RPMI7951 (cell line): ENCODE measurements around the gene GATAD2B. TPM values are rescaled to one million over a fixed set of nuclear protein-coding genes. Genes with fewer than 3 reads are reported as not detected.
A peak's percentile ranks its signal among the peaks of the same experiment; 100 is the strongest.
"Not testable (repeated sequence)": the region's sequence is repeated elsewhere in the genome, so short reads cannot be mapped to it uniquely, and the experiment has no call there.

Experiments used
- DNase-seq: peaks from one replicate; pipeline ENCODE4 v3.0.0-alpha.2; 2012; ENCODE audit warnings: low read depth
- total RNA-seq: library from RNA; depleted of rRNA; stranded (reverse); fragments of >200 nt; shearing (Covaris generic); gene quantifications from 2 replicates; pipeline ENCODE4 v1.2.3, GENCODE V29; 2014

Gene GATAD2B
- total RNA-seq, 1 experiment from 2014 or later, result 7.3 TPM

- no peak for DNase-seq
Observed at GRCh38 chr1:153888533-153888932, 34.2 kb downstream of the GATAD2B start.

- no peak for DNase-seq
Observed at GRCh38 chr1:153886127-153886526, 36.6 kb downstream of the GATAD2B start.

- DNase-seq, result no peak
Observed at GRCh38 chr1:153883223-153883622, 39.5 kb downstream of the GATAD2B start.

- DNase-seq, result no peak
Observed at GRCh38 chr1:153882296-153882912, 40.4 kb downstream of the GATAD2B start.

- peak; percentile 26 for DNase-seq
Observed at GRCh38 chr1:153881751-153882150, 41.0 kb downstream of the GATAD2B start.

- DNase-seq, result peak; percentile 84
Observed at GRCh38 chr1:153880962-153881361, 41.8 kb downstream of the GATAD2B start.

GRCh38 chr1:153880024-153880423 is 42.7 kb downstream of the GATAD2B start:
- DNase-seq, result no peak

GRCh38 chr1:153877112-153877511 is 45.7 kb downstream of the GATAD2B start:
- DNase-seq, result no peak

GRCh38 chr1:153872934-153873333 is 49.8 kb downstream of the GATAD2B start:
- no peak for DNase-seq

GRCh38 chr1:153872331-153872730 is 50.4 kb downstream of the GATAD2B start:
- no peak for DNase-seq

- DNase-seq, result no peak
Observed at GRCh38 chr1:153869486-153869885, 53.3 kb downstream of the GATAD2B start.

GRCh38 chr1:153866045-153866850 is 56.5 kb downstream of the GATAD2B start:
- DNase-seq, result peak; percentile 56

GRCh38 chr1:153860285-153860684 is 62.5 kb downstream of the GATAD2B start:
- no peak for DNase-seq

GRCh38 chr1:153857505-153857904 is 65.3 kb downstream of the GATAD2B start:
- DNase-seq, result no peak

- no peak for DNase-seq
Observed at GRCh38 chr1:153856763-153857162, 66.0 kb downstream of the GATAD2B start.

GRCh38 chr1:153852170-153852569 is 70.6 kb downstream of the GATAD2B start:
- DNase-seq, result no peak

- no peak for DNase-seq
Observed at GRCh38 chr1:153849487-153850185, 73.1 kb downstream of the GATAD2B start.

- DNase-seq, result no peak
Observed at GRCh38 chr1:153848805-153849204, 74.0 kb downstream of the GATAD2B start.

- DNase-seq, result no peak
Observed at GRCh38 chr1:153845158-153845557, 77.6 kb downstream of the GATAD2B start.

GRCh38 chr1:153844349-153844748 is 78.4 kb downstream of the GATAD2B start:
- DNase-seq, result not testable (repeated sequence)

GRCh38 chr1:153842006-153842471 is 80.7 kb downstream of the GATAD2B start:
- DNase-seq, result no peak

- no peak for DNase-seq
Observed at GRCh38 chr1:153841463-153841994, 81.2 kb downstream of the GATAD2B start.
